Measurements from ENCODE around the gene VSTM2L.

The VSTM2L gene

GRCh38 chr20:37901240-37901639 lies 1.7 kb upstream of the VSTM2L start:
- Histone ChIP-seq H3K9me3 (ENCODE audit: low read length) (no peaks in the 10 kb centered on the region), H3K36me3 (ENCODE audit: insufficient read depth, low read length) (no peaks in the 10 kb centered on the region), H3K79me2 (ENCODE audit: insufficient read depth, low read length) (no peaks in the 10 kb centered on the region), H3K9ac (ENCODE audit: low read length) (no peak overlapping the region), H3K9me2 (ENCODE audit: low read depth, low read length) (no peaks in the 10 kb centered on the region), H2AFZ (ENCODE audit: low read length) (no peak overlapping the region), H4K20me1 (ENCODE audit: insufficient read depth, low read length) (no peaks in the 10 kb centered on the region), H3K27me3 (ENCODE audit: insufficient read depth, low read length) (no peaks in the 10 kb centered on the region), H3K4me1 (ENCODE audit: insufficient read depth, low read length, severe bottlenecking) (no peaks in the 10 kb centered on the region), H3K4me2 (ENCODE audit: low read length) (no peak overlapping the region), H3K4me3 (ENCODE audit: low read depth, low read length, poor library complexity, severe bottlenecking) (no peak overlapping the region), H3F3A (ENCODE audit: insufficient read depth, low read length) (no peaks in the 10 kb centered on the region), H3K27ac (ENCODE audit: low read depth, low read length, poor library complexity, severe bottlenecking) (no peak overlapping the region)
- TF ChIP-seq EZH2 (IDR thresholded peaks at IDR 0.05; ENCODE audit: borderline replicate concordance, low read length): no peak
- TF ChIP-seq, protein P1, sequence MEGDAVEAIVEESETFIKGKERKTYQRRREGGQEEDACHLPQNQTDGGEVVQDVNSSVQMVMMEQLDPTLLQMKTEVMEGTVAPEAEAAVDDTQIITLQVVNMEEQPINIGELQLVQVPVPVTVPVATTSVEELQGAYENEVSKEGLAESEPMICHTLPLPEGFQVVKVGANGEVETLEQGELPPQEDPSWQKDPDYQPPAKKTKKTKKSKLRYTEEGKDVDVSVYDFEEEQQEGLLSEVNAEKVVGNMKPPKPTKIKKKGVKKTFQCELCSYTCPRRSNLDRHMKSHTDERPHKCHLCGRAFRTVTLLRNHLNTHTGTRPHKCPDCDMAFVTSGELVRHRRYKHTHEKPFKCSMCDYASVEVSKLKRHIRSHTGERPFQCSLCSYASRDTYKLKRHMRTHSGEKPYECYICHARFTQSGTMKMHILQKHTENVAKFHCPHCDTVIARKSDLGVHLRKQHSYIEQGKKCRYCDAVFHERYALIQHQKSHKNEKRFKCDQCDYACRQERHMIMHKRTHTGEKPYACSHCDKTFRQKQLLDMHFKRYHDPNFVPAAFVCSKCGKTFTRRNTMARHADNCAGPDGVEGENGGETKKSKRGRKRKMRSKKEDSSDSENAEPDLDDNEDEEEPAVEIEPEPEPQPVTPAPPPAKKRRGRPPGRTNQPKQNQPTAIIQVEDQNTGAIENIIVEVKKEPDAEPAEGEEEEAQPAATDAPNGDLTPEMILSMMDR (IDR thresholded peaks at IDR 0.05; ENCODE audit: low read length): no peak

DNA sequence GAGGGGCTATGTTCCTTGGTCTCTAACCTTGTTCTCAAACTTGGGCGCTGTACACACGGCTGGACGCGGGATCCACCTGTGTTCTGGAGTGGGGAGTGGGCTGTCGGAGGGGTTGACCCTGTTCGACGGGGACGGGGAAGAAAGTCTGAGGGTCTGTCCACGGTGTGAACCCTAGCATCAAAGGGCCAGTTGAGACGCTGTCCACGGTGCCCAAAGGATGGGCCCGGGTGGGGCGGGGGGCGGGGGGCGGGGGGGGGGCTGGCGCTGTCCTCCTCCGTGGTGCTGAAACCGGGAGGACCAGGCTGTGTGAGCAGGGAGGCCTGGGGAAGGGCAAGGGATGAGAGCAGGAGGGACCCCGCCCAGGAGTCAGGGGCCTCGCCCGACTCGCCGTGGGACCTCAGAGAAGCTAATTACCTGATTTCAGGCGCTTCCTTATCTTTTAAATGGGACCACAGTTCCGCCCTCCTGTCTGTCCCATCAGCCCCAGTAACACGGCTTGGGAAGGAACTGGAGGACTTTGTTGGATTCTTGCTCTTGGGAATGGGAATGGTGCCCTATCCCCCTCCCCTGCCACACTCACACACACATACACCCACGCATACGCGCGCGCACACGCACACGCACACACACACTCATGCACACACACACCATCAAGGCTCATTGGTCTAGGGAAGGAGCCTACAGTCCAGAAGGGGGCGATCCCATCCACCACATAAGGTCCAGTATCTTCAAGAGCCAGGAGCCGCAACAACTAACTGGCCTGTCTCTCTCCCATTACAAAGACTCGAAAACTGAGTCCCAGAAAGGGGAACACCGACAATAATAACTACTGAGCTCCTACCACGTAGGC lies 1.0 kb upstream of the VSTM2L start:
- no peaks in the 10 kb centered on the region for H3K36me3 ChIP-seq (ENCODE audit: insufficient read depth, low read length)
- H3K4me1 ChIP-seq (ENCODE audit: insufficient read depth, low read length, severe bottlenecking): no peaks in the 10 kb centered on the region
- H3K79me2 ChIP-seq (ENCODE audit: insufficient read depth, low read length): no peaks in the 10 kb centered on the region
- H3K9me2 ChIP-seq (ENCODE audit: low read depth, low read length): no peaks in the 10 kb centered on the region
- H4K20me1 ChIP-seq (ENCODE audit: insufficient read depth, low read length): no peaks in the 10 kb centered on the region
- H3K4me2 ChIP-seq (ENCODE audit: low read length): no peak overlapping the region
- H2AFZ ChIP-seq (ENCODE audit: low read length): no peak overlapping the region
- H3K4me3 ChIP-seq (ENCODE audit: low read depth, low read length, poor library complexity, severe bottlenecking): no peak overlapping the region
- no peak overlapping the region for H3K9ac ChIP-seq (ENCODE audit: low read length)
- H3K27ac ChIP-seq (ENCODE audit: low read depth, low read length, poor library complexity, severe bottlenecking): no peak overlapping the region
- H3F3A ChIP-seq (ENCODE audit: insufficient read depth, low read length): no peaks in the 10 kb centered on the region
- H3K9me3 ChIP-seq (ENCODE audit: low read length): no peaks in the 10 kb centered on the region
- TF ChIP-seq, protein P1 (IDR thresholded peaks at IDR 0.05; ENCODE audit: low read length): peak; percentile 63
- no peak for TF ChIP-seq EZH2 (IDR thresholded peaks at IDR 0.05; ENCODE audit: borderline replicate concordance, low read length)
- H3K27me3 ChIP-seq (ENCODE audit: insufficient read depth, low read length): no peaks in the 10 kb centered on the region

- no peaks in the 10 kb centered on the region for H3K36me3 ChIP-seq (ENCODE audit: insufficient read depth, low read length)
- H3K4me3 ChIP-seq (ENCODE audit: low read depth, low read length, poor library complexity, severe bottlenecking): peak overlapping the region; percentile 34
- H3K9me3 ChIP-seq (ENCODE audit: low read length): no peaks in the 10 kb centered on the region
- peak overlapping the region; percentile 33; the same call in 1 of the 2 replicates for H3K4me2 ChIP-seq (ENCODE audit: low read length)
- no peaks in the 10 kb centered on the region for H3K9me2 ChIP-seq (ENCODE audit: low read depth, low read length)
- H3K27me3 ChIP-seq (ENCODE audit: insufficient read depth, low read length): no peaks in the 10 kb centered on the region; the same call in 1 of the 2 replicates
- no peak overlapping the region for H3K27ac ChIP-seq (ENCODE audit: low read depth, low read length, poor library complexity, severe bottlenecking)
- no peaks in the 10 kb centered on the region for H4K20me1 ChIP-seq (ENCODE audit: insufficient read depth, low read length)
- H3K4me1 ChIP-seq (ENCODE audit: insufficient read depth, low read length, severe bottlenecking): no peaks in the 10 kb centered on the region
- TF ChIP-seq EZH2 (IDR thresholded peaks at IDR 0.05; ENCODE audit: borderline replicate concordance, low read length): no peak
- TF ChIP-seq, protein P1 (IDR thresholded peaks at IDR 0.05; ENCODE audit: low read length): peak; percentile 33; the same call in 1 of the 2 replicates
- no peak overlapping the region for H2AFZ ChIP-seq (ENCODE audit: low read length)
- H3F3A ChIP-seq (ENCODE audit: insufficient read depth, low read length): no peaks in the 10 kb centered on the region
- no peaks in the 10 kb centered on the region for H3K79me2 ChIP-seq (ENCODE audit: insufficient read depth, low read length)
- no peak overlapping the region for H3K9ac ChIP-seq (ENCODE audit: low read length)
Measured at GRCh38 chr20:37903317-37904007, 535 bp downstream of the VSTM2L start.

All from OCI-LY1 (cell line).